Activated T-cell treated with anti-CD3 and anti-CD28 coated beads for 48 hours (primary cell): ENCODE results near the gene LEO1.

Experiments
- DNase-seq: peaks from one replicate; pipeline ENCODE4 v3.0.0-alpha.2; 2020; ENCODE audit warnings: low read depth

The LEO1 gene

GRCh38 chr15:51971375-51972133, at the start of gene LEO1:
Gene LEO1, minus strand, starts transcription at chr15:51971778. Its CDS starts 33 bp downstream, at chr15:51971745.
- peak; percentile 78 for DNase-seq

DNA sequence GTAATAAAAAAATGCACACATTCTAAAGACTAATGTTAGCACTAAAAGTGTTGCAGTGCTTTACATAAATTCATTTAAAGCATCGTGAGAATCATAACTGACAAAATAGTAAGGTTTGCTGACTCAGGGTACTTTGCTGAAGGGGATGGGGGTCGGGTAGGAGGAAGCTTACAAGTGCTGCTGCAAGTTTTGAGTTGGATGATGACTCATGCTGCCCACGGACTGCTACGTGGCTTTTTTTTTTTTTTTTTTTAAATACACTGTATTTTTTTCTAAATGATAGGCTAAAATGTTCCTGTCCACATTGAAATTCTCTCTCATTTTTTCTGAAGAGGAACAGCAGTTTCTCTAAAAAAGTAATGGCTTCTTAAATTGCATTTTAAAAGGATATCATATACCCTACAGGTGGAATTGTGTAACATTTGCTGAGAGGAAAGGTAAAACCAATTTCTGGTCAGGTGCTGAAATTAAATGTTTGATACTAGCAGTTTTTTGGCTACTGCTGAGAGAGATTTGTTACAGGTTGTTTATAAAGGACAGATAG, 49.6 kb upstream of the LEO1 start:
- DNase-seq, result peak; percentile 47

GRCh38 chr15:52020221-52021085, 48.9 kb upstream of the LEO1 start:
- no peak for DNase-seq

- peak; percentile 65 for DNase-seq
These were observed 48.0 kb upstream of the LEO1 start for GRCh38 chr15:52019394-52020220.

- DNase-seq, result peak; percentile 96
These were observed 47.3 kb upstream of the LEO1 start, which contains the start of gene MAPK6 for GRCh38 chr15:52018693-52019393. Gene MAPK6, plus strand, starts transcription at chr15:52019219. Its CDS starts 27,242 bp downstream, at chr15:52046461.

DNA sequence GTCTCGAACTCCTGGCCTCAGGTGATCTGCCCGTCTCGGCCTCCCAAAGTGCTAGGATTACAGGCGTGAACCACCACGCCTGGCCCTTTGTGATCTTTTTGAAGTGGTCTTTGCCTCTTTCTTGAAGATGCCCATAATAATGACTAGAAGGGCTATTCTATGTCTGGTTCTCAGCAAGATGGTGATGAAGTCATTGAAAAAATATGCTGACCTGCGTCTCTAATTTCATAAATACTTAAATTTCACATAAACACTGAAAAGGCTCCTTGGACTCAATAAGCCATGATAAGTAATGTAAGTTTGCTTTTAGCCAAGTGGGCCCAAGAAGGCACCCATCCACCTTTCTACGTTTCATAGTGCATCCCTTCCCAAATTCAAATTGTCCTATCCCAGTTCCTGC, 46.7 kb upstream of the LEO1 start:
- DNase-seq, result no peak

GRCh38 chr15:52016316-52016715, 44.7 kb upstream of the LEO1 start:
- DNase-seq, result no peak

GRCh38 chr15:52014616-52015015, 43.0 kb upstream of the LEO1 start:
- no peak for DNase-seq

- no peak for DNase-seq
These were observed 41.7 kb upstream of the LEO1 start for GRCh38 chr15:52013151-52013791.

DNA sequence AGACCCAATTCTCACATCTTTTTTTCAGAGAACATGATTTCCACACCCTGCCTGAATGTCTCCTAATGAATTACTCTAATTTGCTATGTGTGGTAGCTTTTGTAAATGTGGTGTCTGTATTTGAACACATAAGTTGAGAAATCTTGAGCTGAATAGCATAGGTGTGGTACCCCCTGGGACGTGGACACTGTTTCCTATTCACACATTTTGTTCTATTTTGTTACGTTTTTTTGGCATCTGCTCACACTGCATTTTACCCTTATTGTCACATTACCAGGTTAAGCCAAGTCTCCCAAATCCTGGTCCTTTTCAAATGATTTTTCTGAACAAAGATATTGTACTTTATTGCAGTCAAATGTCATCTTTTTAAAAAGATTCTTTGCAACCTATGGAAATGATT, 40.6 kb upstream of the LEO1 start:
- DNase-seq, result no peak

GRCh38 chr15:52011711-52012144, 40.1 kb upstream of the LEO1 start:
- DNase-seq, result no peak

DNA sequence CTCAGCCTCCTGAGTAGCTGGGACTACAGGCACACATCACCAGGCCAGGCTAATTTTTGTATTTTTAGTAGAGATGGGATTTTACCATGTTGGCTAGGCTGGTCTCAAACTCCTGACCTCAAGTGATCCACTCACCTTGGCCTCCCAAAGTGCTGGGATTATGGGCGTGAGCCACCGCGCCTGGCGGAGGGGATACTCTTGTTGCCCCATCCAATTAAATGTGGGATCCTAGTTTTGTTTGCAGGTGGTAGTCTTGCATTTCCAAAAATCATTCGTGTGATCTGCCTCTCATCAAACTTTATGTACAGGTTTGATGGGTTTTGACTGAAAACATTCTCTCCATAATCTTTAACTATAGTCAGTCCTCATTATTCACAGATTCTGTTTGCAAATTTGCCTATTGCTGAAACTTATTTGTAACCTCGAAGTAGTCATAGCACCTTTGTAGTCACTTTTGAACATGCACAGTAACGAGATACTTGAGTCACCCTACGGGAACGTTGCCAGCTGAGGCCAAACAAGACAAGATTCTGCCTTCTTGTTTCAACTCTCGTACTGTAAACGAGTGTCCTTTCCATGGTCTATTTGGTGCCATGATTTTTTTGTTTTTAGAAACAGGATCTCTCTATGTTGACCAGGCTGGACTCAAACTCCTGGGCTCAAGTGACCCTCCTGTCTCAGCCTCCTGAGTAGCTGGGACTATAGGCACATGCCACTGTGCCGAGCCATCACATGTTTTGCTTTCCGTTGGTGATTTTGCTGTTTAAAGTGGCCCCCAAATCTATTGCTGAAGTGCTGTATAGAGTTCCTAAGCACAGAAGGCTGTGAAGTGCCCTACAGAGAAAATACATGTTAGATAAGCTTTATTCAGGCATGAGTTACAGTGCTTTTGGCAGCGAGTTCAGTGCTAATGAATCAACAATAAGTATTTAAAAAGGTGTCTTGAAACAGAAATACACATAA, 39.3 kb upstream of the LEO1 start:
- DNase-seq, result peak; percentile 71

DNA sequence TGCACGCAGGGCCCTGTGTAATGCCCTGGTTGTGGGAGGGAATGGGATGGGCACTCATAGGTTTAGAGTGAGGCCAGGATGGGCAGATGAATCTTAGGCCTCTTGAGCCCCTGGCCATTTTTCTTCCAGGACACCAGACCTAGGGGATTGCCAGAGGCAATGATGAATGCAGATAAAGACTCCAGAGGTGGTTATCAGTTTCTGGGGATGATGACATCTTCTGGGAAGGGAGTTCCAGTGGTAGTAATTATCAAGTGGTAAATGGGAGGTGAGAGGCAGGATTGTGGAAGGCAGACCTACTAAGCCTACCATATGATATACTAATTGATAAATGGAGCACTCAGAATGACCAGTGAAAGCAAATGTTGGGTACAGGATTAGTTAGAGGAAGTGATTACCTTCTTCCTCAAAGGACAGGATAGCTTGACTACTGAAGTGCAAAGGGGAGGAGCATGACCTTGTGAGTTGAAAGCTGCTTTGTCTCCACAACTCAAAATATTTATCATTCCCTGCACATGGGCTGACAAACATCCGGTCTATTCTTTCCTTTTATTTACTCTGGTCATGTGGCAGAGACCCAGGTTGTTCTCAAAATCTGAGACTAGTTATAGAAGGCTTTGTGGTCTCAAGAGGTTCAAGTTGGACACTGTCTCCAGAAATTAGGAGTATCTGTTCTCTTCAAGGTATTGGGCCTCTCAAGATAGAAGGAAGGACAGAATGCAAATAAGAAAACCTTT, 37.3 kb upstream of the LEO1 start:
- no peak for DNase-seq

- DNase-seq, result no peak
These were observed 36.8 kb upstream of the LEO1 start for GRCh38 chr15:52008359-52008697.

GRCh38 chr15:52006702-52007340, 35.2 kb upstream of the LEO1 start:
- no peak for DNase-seq

DNA sequence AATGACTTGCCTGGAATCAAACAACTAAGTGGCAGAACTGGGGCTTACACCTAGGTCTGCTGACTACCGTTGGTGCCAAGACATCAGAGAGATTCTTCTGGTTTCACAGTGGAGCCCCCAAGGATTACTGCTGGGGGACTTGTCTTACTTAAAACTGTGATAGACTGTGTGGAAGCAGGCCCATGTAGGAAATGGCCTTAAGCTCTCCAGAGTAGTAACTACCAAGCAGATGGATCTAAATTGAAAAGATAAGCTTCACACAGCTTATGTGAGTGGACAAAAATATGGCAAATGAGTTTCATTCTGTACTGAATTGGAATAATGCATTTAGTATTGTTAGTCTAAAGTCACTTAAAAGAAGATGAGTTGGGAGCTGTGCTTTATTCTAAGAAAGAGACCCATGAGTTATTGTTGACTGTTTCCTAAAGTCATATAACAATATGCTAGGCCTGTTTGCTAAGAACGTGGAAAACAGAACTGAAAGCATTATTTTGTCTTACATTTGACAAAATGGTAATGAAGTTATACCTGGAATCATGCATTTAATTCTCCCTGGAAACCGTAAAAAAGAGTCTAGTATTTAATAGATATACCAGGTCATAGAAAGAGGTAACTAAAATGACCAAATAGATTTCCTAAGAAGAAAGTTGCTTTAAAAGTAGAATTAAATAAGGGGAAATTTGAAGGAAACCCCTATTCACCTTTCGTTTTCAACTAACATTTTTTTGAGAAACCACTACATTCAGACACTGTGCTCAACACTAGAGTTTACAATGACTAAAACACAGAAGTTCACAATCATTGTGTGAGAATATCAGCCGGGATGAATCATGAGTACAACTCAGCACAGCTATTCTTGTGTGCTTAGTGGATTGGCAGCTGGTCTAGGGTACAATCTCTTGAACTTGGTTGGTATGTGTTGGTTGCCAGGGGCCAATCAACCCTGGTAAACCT, 34.4 kb upstream of the LEO1 start:
- no peak for DNase-seq

DNA sequence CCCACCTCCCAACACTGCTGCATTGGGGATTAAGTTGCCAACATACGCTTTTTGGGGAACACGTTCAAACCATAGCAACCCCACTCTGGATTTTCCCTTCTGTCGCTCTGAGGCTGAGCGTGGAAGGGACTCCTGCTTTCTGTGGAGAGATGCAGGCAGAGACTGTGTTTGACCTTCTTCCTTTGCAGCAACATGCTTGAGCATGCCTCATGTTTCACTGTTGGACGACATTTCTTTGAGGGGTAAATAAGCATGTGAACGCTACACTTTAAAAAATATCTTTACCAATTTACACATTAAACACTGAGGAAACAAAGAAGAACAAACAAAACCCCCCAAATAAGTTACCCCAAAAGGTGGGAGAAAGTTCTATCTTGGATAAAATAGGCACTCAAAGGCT, 33.2 kb upstream of the LEO1 start:
- DNase-seq, result no peak
